Sigmoid colon (tissue), 7 donors: ENCODE data around the gene IGLL5. TPM values are rescaled to one million over a fixed set of nuclear protein-coding genes. Genes with fewer than 3 reads are reported as not detected.

Source experiments
- DNase-seq: peaks from one replicate; pipeline ENCODE4 v3.0.0-alpha.2; 2019
- H3K27ac ChIP-seq, 4 donors: fragments of 200-600 bp; sonication (generic); one replicate each; pipeline ENCODE4 v1.5.1; 2016 to 2019; ENCODE audit warnings: mild to moderate bottlenecking in 1 of 4
- H3K27me3 ChIP-seq, 3 donors: fragments of 200-600 bp; sonication (generic); one replicate each; pipeline ENCODE4 v1.5.1; 2019; ENCODE audit warnings: mild to moderate bottlenecking in 1 of 3
- H3K36me3 ChIP-seq, 4 donors: fragments of 200-600 bp; sonication (generic); one replicate each; pipeline ENCODE4 v1.5.1; 2016 to 2019
- H3K4me1 ChIP-seq, 4 donors: fragments of 200-600 bp; sonication (generic); one replicate each; pipeline ENCODE4 v1.5.1; 2017 to 2019
- H3K4me3 ChIP-seq, 4 donors: fragments of 200-600 bp; sonication (generic); one replicate each; pipeline ENCODE4 v1.5.1; 2017 to 2019; ENCODE audit warnings: mild to moderate bottlenecking in 2 of 4, moderate library complexity in 1 of 4
- H3K9me3 ChIP-seq, 4 donors: fragments of 200-600 bp in 3 of 4; sonication (generic) in 3 of 4; one replicate each; pipeline versions ENCODE4 v1.5.1 to v1.6.1; 2013 to 2019
- CTCF ChIP-seq, 4 experiments: fragments of 450-650 bp in 3 of 4; fragments of 200-600 bp in 1 of 4; IDR thresholded peaks; one replicate each; pipeline ENCODE4 v1.5.1; 2016 to 2019; ENCODE audit warnings: antibody characterized with exemption in 4 of 4, mild to moderate bottlenecking in 3 of 4, moderate library complexity in 2 of 4
- EP300 ChIP-seq, 4 donors: sonication (generic); formaldehyde crosslinking; IDR thresholded peaks; one replicate each; pipeline ENCODE4 v1.6.1; 2017; ENCODE audit warnings: antibody characterized with exemption in 4 of 4
- POLR2A ChIP-seq, 2 donors: fragments of 450-650 bp; IDR thresholded peaks; one replicate each; pipeline ENCODE4 v1.6.1; 2016; ENCODE audit warnings: antibody characterized with exemption in 2 of 2, mild to moderate bottlenecking in 2 of 2, moderate library complexity in 2 of 2
- POLR2AphosphoS5 ChIP-seq, 4 donors: sonication (generic); formaldehyde crosslinking; IDR thresholded peaks; one replicate each; pipeline ENCODE4 v1.6.1; 2017; ENCODE audit warnings: antibody characterized with exemption in 4 of 4
- WGBS, 2 donors: extraction: QIAGEN DNeasy Blood & Tissue Kit; methylation state at CpG; one replicate each; pipeline ENCODE4 v1.1.7; 2013; 5-methylcytosine and 5-hydroxymethylcytosine counted together
- intact Hi-C: fragments of 100-400 bp; cut with DNase I; formaldehyde crosslinking; loops from one replicate; pipeline ENCODE4 v1.15.1; 2023
- polyA plus RNA-seq, 3 donors: library from polyadenylated mRNA; stranded (reverse); fragments of 200-250 nt; gene quantifications; one replicate each; pipeline ENCODE4 v1.2.3, GENCODE V29; 2013
- total RNA-seq, 4 donors: library from RNA; depleted of rRNA; stranded (reverse); fragments of >200 nt; gene quantifications; one replicate each; pipeline ENCODE4 v1.1.0, GENCODE V29; 2016
- donor health status: healthy with polysubstance abuse.
- donor health status: Bipolar disorder and iron deficiency.
- donor health status: healthy.

The IGLL5 gene
- total and polyA plus RNA-seq, 7 donors, result 0.99 to 39.6 (median 14.2) TPM; not detected in 3

DNA sequence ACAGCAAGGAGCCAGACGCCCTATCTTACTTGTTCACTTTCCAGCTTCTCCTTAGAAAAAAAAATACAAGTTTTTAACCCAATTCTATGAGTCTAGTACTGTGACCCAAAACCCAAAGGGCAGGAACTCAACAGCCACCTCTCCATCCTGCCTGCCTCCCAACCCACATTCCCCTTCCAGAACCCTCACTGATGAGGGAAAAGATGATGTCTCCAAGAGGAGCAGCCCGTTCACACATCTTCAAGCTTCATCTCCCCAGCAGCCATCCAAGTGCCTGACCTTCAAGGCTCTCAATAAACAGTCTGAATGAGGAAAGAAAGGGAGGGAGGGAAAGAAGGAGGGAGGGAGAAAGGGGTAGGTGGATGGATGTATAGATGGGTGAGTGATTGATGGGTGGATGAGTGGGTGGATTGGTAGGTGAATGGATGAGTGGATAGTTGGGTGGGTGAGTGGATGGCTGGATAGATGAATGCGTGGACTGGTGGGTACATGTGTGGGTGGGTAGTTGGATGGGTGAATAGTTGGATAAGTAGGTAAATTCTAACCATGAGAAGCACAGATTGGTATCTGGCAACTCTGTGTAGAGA, 50.4 kb downstream of the IGLL5 start:
- Histone ChIP-seq H3K4me3 (no peak overlapping the region), H3K4me1 (no peaks in the 10 kb centered on the region), H3K27me3 (no peaks in the 10 kb centered on the region), H3K27ac (no peak overlapping the region), H3K9me3 (no peaks in the 10 kb centered on the region), H3K36me3 (no peaks in the 10 kb centered on the region)
- 90 to 91% methylated on average over 3 of the region's 3 CpGs for WGBS, 2 donors
- TF ChIP-seq EP300 (IDR thresholded peaks at IDR 0.05), result no peak
- TF ChIP-seq POLR2A (IDR thresholded peaks at IDR 0.05), result no peak
- no peak for TF ChIP-seq CTCF (IDR thresholded peaks at IDR 0.05)
- TF ChIP-seq POLR2AphosphoS5 (IDR thresholded peaks at IDR 0.05), result no peak
- peak; percentile 17 for DNase-seq
- intact Hi-C loops, result no loop called here

GRCh38 chr22:22938672-22939587, 51.3 kb downstream of the IGLL5 start:
- H3K4me3 ChIP-seq, result no peak overlapping the region
- intact Hi-C loops, result no loop called here
- no peak for DNase-seq
- no peak overlapping the region for H3K27ac ChIP-seq
- WGBS, 2 donors, result 73 to 87% methylated on average over 8 of the region's 8 CpGs
- H3K9me3 ChIP-seq, result no peaks in the 10 kb centered on the region
- TF ChIP-seq POLR2AphosphoS5 (IDR thresholded peaks at IDR 0.05), result no peak
- no peak for TF ChIP-seq EP300 (IDR thresholded peaks at IDR 0.05)
- TF ChIP-seq POLR2A (IDR thresholded peaks at IDR 0.05), result no peak
- no peak for TF ChIP-seq CTCF (IDR thresholded peaks at IDR 0.05)
- H3K36me3 ChIP-seq, result no peaks in the 10 kb centered on the region
- H3K27me3 ChIP-seq, result no peaks in the 10 kb centered on the region
- no peaks in the 10 kb centered on the region for H3K4me1 ChIP-seq

- 48 to 57% methylated on average over 11 of the region's 11 CpGs for WGBS, 2 donors
- TF ChIP-seq EP300 (IDR thresholded peaks at IDR 0.05), result no peak
- TF ChIP-seq POLR2A (IDR thresholded peaks at IDR 0.05), result no peak
- no peak for TF ChIP-seq POLR2AphosphoS5 (IDR thresholded peaks at IDR 0.05)
- no peak for TF ChIP-seq CTCF (IDR thresholded peaks at IDR 0.05)
- DNase-seq, result no peak
- intact Hi-C loops, result no loop called here
- Histone ChIP-seq H3K36me3 (no peaks in the 10 kb centered on the region), H3K4me1 (no peaks in the 10 kb centered on the region), H3K27me3 (no peaks in the 10 kb centered on the region), H3K4me3 (no peak overlapping the region), H3K27ac (no peak overlapping the region), H3K9me3 (no peaks in the 10 kb centered on the region)
These were observed 52.2 kb downstream of the IGLL5 start for GRCh38 chr22:22939588-22940368.

GRCh38 chr22:22940961-22941605, 53.5 kb downstream of the IGLL5 start:
- DNase-seq, result peak; percentile 59
- H3K27ac ChIP-seq, result no peak overlapping the region
- H3K4me1 ChIP-seq, result no peaks in the 10 kb centered on the region
- 91% methylated on average over 6 of the region's 6 CpGs for WGBS, 2 donors
- intact Hi-C loops, result no loop called here
- no peaks in the 10 kb centered on the region for H3K27me3 ChIP-seq
- H3K4me3 ChIP-seq, result no peak overlapping the region
- TF ChIP-seq CTCF (IDR thresholded peaks at IDR 0.05), result no peak
- no peak for TF ChIP-seq POLR2A (IDR thresholded peaks at IDR 0.05)
- TF ChIP-seq POLR2AphosphoS5 (IDR thresholded peaks at IDR 0.05), result no peak
- TF ChIP-seq EP300 (IDR thresholded peaks at IDR 0.05), result no peak
- H3K9me3 ChIP-seq, result no peaks in the 10 kb centered on the region
- H3K36me3 ChIP-seq, result no peaks in the 10 kb centered on the region
